Midbrain (tissue), 1 donor: ENCODE measurements around the gene ACAT2.
"Not testable (repeated sequence)": the region's sequence is repeated elsewhere in the genome, so short reads cannot be mapped to it uniquely, and the experiment has no call there.

Experiments used
- DNase-seq: peaks from one replicate; lab custom pipeline; 2025; lab: John Stamatoyannopoulos, UW

The ACAT2 gene

DNA sequence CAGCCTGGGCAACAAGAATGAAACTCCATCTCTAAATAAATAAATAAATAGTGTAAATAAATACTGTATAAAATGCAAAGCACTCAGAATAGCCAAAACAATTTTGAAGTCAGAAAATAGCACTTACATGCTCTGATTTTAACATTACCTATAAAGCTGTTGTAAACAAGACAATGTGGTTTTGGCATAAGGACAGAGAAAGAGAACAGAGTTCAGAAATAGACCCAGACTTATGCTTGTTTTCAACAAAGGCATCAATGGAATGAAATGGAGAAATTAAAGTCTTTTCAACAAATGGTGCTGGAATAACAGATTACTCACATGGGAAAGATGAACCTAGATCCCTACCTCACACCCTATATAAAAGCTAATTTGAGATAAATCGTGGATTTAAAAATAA lies 10.4 kb downstream of the ACAT2 start:
- DNase-seq: no peak

DNA sequence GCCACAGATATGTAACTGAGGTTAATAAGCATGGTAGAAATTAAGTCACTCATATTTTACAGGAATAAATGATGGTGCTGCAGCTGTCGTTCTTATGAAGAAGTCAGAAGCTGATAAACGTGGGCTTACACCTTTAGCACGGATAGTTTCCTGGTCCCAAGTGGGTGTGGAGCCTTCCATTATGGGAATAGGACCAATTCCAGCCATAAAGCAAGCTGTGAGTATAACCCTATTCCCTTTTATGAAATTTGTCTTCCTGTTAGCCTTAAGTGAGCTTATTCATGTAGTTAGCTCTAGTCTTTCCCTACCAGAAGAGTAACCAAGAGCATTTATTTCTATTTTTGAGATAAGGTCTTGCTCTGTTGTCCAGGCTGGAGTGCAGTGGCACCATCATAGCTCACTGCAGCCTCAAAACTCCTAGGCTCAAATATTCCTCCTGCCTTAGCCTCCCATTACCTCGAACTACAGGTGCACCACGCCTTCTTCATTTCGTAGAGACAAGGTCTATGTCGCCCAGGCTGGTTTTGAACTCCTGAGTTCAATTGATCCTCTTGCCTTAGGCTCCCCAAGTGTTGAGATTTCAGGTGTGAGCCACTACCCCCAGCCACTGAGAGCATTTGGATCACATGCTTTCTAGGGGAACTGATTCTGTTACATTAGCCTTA lies 15.5 kb downstream of the ACAT2 start:
- no peak for DNase-seq

DNA sequence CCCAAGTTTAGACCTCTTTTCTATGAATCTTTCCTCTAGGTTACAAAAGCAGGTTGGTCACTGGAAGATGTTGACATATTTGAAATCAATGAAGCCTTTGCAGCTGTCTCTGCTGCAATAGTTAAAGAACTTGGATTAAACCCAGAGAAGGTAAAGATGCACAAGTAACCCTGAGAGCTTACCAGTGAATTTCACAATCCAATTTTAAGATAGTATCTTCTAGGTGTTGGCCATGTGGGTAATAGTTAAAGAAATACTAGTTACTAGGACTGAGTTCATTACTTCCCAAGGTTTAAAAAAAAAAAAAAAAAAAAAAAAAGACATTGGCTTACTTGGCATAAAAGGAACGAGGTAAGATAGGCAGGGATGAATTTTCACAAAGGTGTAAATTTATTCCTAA lies 16.3 kb downstream of the ACAT2 start:
- DNase-seq: no peak

DNA sequence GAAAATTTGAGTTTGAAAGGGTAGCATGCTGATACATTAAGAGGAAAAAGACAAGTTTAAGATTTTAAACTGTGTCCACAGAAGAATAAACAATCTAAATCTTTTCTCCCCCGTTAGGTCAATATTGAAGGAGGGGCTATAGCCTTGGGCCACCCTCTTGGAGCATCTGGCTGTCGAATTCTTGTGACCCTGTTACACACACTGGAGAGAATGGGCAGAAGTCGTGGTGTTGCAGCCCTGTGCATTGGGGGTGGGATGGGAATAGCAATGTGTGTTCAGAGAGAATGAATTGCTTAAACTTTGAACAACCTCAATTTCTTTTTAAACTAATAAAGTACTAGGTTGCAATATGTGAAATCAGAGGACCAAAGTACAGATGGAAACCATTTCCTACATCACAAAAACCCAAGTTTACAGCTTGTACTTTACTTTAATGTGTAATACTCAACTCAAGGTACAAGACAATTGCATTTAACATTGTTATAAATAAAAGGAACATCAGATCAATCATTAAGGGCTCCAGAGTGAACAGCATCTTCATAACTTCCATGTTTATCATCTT lies 16.8 kb downstream of the ACAT2 start:
- DNase-seq: no peak

DNA sequence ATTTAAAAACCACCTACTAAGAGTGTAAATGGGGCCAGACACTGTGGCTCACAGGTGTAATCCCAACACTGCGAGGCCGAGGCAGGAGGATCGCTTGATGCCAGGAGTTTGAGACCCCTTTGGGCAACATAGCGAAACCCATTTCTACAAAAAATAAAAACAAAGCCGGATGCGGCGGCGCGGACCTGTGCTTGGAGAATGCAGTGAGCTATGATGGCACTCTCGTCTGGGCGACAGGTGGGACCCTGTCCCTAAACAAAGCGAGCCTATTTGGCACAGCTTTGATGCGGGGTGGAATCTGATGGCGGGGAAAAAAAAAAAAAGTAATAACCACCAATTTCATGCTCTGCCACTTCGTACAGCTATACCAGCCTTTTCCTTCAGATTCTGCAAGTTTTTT lies 26.4 kb downstream of the ACAT2 start:
- no peak for DNase-seq

DNA sequence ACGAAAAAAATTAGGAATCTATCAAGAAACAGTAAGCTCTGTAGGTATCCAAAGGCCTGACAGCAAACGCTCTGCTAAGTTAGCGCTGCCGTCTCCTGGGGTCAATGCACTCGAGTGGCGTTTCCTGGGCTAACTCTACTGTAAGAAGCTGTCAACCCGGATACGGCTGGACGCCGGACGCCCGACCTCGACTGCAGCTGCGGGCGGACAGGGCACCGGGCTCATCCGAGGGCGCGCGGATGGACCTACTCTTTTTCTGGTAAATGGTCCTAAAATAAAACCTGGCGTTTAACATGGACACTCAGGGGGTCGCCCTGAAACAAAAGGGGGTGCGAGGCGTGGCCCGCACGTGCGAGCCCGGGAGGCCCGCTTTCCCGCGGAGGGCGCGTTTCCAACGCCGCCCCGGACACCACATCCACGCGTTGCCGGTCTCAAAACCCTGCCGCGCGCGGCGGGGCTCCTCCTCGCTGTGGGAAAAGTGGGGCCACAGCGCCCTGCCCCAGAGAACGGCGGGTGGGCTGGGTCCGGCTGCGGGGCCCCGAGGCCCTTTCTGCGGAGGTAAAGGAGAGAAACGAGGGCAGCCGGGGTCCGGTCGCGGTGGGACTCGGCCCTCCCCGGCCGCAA lies 27.0 kb downstream of the ACAT2 start:
- DNase-seq: no peak

DNA sequence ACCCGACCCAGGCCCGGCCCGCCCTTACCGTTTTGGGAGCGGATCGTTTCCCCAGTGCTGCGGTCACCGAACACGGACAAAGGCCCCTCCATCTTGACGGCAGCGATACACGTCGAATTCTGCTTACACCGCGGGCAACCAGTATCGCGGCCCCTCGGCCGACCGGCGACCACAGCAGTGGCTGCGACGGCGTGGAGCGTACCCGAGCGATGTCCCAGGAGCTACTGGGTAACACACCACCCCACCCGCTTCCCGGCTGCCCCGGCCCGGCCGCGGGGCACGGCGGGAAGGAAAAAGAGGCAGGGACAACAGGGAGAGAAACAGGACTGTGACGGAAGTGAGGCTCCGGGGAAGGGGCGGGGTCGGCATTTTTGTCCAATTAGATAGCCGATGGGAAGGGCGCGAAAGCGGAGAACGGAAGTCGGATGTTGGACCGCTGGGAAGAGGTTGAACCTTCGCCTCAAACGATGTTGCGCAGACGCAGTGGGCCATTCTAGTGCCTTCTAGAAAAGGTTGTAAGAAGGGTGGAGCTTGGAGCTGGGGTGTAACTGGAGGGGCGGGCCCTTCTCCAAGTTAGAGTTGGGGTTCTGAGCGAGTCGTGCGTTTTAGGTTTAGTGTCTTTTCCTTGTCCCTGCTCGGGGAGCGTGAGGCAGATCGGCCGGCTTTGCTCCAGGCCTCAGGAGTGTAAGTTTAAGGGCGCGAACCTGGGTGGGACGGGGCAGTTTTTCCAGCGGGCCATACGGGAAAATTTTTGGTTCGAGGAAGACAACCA lies 27.7 kb downstream of the ACAT2 start, which contains the start of gene TCP1:
Gene TCP1, minus strand, starts transcription at position 226 of the 772 bp plus-strand sequence. Its CDS starts 134 bp downstream, at position 92.
- peak; percentile 100 for DNase-seq

DNA sequence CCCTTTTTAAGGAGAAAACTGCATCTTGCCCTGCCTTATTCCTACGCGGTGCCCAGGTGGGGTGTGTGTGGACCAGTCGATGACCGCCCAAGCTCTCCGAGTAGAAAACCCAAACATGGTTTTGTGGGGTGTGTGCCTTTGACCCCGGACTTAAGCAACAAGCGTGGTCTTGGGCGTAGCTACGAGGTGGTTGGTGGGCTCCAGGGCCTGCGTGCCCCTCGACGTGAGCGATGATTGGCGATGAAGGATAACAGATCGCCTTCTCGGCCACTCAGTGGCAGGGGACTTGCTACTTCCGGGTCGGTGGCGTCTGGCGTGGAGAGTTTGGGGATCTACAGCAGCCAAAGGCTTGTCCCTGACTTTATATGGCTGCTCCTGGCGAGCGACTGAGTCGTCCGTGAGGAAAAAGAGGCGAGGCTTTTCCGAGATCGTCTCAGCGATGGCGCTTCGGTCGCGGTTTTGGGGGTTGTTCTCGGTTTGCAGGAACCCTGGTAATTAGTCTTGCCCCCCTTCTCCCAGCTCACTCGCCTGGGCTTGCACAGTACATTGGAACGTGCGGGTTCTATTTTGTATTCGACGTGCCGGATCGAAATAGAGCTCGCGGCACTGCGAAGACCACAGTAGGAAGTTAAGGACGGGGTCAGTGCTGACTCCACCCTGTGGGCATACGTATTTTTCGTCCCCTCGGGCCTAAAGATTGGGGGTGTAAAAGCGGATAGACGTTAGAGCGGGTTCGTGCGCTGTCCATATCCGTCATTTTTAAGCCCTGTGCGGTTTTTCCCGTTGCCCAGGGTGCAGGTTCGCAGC lies 28.5 kb downstream of the ACAT2 start, which contains the start of gene MRPL18:
Gene MRPL18, plus strand, starts transcription at position 319 of the 807 bp plus-strand sequence. Its CDS starts 121 bp downstream, at position 440.
- peak; percentile 98 for DNase-seq

DNA sequence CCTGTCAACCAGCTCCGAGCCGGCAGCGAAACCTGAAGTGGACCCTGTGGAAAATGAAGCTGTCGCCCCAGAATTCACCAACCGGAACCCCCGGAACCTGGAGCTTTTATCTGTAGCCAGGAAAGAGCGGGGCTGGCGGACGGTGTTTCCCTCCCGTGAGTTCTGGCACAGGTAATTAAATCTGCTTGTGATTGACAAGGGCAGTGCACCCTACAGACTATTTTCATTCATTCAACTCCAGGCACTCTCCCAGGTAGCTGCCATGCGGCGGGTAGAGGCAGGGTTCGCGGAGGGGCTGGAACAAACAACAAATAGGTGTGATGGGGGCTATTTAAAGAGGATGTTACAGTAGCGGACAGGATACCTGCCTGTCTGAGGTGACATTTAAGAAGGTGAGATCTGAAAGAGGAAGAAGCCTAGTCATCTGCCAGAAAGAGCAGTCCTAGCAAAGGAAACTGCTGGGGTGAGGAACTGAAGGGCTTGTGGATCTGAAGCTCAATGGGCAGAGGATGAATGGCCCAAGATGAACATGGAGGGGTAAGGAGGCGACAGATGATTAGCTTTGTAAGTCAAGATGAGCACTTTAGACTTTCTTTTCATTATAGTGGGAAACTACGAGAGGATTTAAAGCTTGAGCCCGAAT lies 29.2 kb downstream of the ACAT2 start:
- DNase-seq: no peak

DNA sequence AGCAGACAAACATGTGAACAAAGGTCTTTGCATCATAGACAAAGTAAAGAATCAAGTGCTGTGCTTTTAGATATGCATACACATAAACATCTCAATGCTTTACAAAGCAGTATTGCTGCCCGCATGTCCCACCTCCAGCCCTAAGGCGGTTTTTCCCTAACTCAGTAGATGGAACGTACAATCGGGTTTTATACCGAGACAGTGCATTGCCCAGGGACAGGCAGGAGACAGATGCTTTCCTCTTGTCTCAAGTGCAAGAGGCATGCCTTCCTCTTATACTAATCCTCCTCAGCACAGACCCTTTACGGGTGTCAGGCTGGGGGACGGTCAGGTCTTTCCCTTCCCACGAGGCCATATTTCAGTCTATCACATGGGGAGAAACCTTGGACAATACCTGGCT lies 33.1 kb downstream of the ACAT2 start:
- DNase-seq: not testable (repeated sequence)

DNA sequence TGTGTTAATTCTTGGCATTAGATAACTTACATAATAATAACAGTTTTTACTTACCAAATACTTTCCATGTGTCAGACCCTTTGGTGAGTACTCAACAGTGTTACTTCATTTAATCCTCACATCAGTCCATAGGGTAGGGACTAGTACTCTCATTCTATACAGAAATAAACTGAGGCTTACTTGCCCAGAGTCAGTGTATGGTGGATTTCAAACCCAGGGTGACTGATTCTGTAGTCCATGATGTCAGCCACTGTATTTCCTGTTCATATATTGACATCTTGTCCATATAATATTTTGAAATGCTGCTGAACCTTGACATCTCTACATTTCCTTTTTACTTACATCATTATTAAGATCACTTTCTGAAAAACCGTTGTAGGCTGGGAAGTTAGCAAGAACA lies 35.7 kb downstream of the ACAT2 start:
- DNase-seq: no peak

DNA sequence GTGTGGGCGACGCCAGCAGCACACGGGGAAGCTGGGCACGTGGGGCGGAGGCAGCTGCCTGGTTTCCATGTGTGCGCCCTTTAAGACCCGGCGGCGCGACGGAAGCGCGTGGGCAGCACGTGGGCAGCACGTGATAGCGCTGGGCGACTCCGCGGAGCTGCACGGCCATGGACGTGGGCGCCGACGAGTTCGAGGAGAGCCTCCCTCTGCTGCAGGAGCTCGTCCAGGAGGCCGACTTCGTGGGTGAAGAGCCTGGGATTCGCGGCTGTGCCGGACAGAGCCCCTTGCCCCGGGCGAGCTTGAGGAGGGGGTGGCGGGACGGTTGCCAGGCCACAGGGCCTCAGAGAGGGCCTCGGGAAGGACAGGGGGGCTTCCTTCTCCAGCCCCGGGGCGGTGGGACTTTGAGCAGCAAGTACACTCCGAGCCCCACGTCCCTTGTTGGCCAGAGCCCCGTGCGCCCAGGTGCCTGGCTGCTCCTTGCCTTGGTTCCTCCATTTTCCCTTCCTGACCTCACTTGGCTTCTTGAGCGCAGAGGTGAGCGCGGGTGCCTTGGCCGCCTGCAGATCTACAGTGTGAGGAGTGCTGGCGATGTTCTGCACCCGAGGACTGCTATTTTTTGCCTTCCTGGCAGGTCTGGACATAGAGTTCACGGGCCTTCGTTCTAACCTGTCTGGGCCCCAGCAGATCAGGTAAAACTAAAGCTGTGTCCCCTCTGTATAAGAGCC lies 38.5 kb downstream of the ACAT2 start, which contains the start of gene PNLDC1:
Gene PNLDC1, plus strand, starts transcription at position 136 of the 725 bp plus-strand sequence. Its CDS starts 32 bp downstream, at position 168.
- no peak for DNase-seq

DNA sequence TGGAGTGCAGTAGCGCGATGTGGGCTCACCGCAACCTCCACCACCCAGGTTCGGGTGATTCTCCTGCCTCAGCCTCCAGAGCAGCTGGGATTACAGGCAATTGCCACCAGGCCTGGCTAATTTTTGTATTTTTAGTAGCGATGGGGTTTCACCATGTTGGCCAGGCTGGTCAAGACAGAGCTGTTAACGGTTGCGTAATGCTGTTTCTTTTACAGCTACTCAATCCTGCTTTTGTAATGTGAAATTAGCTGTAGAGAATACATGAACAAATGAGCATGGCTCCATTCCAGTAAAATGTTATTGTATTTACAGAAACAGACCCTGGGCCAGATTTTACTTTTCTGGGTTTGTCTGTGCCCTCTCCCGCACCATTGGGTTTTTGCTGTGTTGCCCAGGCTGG lies 40.1 kb downstream of the ACAT2 start:
- no peak for DNase-seq

DNA sequence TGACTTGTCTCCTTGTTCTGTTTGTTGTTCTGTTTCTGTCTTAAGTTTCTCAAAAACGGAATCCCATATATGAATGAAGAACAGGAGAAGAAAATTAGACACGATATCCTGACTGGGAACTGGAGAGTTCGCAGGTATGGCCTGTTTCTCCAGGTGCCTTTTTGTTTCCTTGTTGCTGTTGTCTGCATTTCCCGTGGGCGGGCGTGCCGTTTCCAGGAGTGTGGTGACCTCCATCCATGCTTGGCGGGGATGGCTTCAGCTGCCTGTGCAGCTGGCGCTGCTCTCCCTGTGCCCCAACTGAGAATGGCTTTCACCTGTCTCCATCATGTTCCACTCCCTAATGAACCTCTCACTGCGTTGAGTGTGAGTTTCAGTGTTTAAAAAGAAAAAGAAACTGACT lies 42.7 kb downstream of the ACAT2 start:
- no peak for DNase-seq

DNA sequence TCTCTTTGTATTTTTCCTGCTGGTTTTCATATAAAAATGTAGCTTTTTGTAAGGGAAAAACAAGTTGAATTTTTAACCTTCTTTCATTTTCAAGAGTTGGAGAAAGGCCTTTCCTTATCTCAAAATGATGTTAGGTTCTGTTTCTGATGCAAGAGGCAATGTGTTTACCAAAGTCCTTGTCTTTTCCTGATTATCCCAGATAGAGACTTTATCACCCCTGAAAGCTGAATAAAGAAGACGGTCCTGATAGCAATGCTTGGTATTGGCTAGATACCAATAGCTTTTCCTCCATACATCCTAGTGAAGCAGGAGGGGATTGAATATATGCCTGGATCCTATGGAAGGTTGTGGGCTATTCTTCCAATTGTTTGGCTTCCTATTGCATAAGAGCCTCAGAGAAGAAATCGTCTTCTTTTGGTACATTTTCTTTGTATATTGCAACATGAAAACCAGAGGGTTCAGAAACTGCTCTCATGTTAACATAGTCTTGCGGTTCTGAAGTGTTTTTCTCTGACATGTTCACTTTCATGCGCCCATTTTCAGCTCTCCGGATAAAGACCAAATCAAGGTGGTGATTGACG lies 43.7 kb downstream of the ACAT2 start:
- no peak for DNase-seq

DNA sequence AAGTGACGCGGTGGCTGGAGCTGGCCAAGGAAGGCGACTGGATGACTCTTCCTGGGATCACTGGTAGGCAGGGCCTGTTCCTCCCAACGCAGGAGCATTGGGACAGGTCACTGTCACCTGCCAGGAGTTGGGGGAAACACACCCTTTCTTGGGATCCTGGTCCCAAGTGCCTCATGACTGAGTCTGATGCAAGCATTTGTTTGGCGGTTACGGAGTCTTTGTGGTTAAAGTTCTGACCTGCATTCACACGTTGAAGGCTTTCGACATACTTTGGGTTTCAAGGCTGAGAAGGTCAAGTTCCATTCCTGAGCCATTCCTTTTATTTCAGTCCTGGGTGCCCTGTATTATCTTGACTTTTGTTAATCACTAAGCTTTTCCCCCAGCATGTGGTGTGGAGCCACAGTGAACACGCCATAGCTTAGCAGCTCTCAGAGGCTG lies 44.2 kb downstream of the ACAT2 start:
- no peak for DNase-seq

DNA sequence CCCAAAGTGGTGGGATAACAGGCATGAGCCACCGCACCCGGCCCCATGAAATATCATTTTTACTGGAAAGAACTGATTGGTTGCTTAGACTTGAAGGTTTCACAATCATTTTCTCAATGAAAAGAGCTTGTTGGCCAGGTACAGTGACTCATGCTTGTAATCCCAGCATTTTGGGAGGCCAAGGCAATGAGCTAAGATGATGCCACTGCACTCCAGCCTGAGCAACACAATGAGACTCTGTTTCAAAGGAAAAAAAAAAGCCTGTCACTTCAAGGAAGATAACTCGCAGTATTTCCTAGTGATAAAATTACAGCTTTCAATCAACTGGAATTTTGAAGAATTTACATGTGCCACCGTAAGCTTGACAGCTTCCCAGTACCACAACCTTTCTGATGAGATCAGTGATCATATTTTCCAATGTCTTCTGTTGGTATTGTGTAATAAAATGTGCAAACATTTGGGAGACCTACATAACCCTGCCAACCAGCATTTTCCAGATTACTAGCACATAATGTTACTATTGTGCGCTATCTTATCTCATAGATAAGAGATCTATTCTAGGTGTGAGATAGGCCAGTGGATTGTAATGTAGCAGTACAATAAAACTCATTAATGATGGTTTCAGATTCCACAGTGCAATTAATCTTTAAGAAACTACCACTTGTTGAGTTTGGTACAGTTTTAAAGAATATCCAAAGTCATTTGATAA lies 45.5 kb downstream of the ACAT2 start:
- DNase-seq: no peak

DNA sequence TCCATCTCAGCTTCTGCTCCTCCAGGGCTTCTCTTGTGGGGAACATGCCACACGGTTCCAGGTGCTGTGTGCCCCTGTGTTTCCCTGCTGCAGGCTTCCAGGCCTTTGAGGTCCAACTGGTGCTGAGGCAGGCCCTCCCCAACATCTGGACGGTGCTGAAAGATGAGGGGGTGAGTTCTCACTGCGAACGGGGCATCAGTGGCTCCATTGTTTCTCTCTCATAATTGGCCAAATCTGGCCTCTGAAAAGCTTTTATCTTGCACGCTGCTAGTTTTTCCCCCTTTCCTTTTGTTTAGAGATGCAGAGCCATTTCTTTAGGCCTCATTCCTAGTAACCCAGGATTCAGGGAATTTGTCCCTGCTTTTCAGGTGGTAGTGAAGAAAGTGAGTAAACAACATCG lies 46.8 kb downstream of the ACAT2 start:
- DNase-seq: no peak

DNA sequence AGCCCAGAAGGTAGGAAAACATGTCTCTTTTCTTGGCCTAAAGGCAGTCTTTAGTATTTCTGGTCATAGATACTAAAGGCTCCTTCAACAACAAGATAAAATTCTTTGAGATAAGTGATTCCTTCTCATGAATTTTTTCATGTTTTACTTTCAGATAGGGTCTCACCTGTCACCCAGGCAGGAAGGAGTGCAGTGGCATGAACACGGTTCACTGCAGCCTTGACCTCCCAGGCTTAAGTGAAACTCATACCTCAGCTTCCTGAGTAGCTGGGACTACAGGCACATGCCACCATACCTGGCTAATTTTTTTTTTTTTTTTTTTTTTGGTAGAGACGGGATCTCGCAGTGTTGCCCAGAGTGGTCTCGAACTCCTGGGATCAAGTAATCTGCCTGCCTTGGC lies 47.3 kb downstream of the ACAT2 start:
- no peak for DNase-seq
